ACC112 (cell line): ENCODE data around the gene MAPK1IP1L.
"Not testable (repeated sequence)": the region's sequence is repeated elsewhere in the genome, so short reads cannot be mapped to it uniquely, and the experiment has no call there.

Source experiments
- H2AFZ ChIP-seq: fragments of 200-600 bp; sonication (generic); one replicate; pipeline ENCODE4 v1.6.0; 2017; ENCODE audit warnings: antibody characterized with exemption, low read length; ENCODE audit not compliant: unreplicated experiment
- H3K27ac ChIP-seq: fragments of 200-600 bp; sonication (generic); 2 replicates; pipeline ENCODE4 v1.5.1; 2014; ENCODE audit warnings: low read depth, mild to moderate bottlenecking, antibody characterized with exemption, low read length, moderate library complexity
- H3K27me3 ChIP-seq: fragments of 200-600 bp; sonication (generic); 2 replicates; pipeline ENCODE4 v1.6.1; 2014; ENCODE audit warnings: mild to moderate bottlenecking, antibody characterized with exemption, low read length, moderate library complexity, mixed read lengths; ENCODE audit not compliant: insufficient read depth
- H3K36me3 ChIP-seq: fragments of 200-600 bp; sonication (generic); 2 replicates; pipeline ENCODE4 v1.6.1; 2016; ENCODE audit warnings: mild to moderate bottlenecking, antibody characterized with exemption, low read length, moderate library complexity, mixed read lengths; ENCODE audit not compliant: insufficient read depth
- H3K4me1 ChIP-seq: fragments of 200-600 bp; sonication (generic); one replicate; pipeline ENCODE4 v1.6.1; 2016; ENCODE audit warnings: low read length, mixed read lengths; ENCODE audit not compliant: insufficient read depth, unreplicated experiment, control insufficient read depth
- H3K4me3 ChIP-seq: fragments of 200-600 bp; sonication (generic); 2 replicates; pipeline ENCODE4 v1.5.1; 2014; ENCODE audit warnings: mild to moderate bottlenecking, low read depth, low read length
- H3K79me2 ChIP-seq: fragments of 200-600 bp; sonication (generic); one replicate; pipeline ENCODE4 v1.6.0; 2016; ENCODE audit warnings: low read length; ENCODE audit not compliant: control insufficient read depth, unreplicated experiment, insufficient read depth

The MAPK1IP1L gene

GRCh38 chr14:55031190-55031589 lies 20.3 kb upstream of the MAPK1IP1L start:
- peaks cover 72% of the 10 kb centered on the region for H3K79me2 ChIP-seq
- no peaks in the 10 kb centered on the region for H3K27me3 ChIP-seq
- peaks cover 23% of the 10 kb centered on the region for H3K4me1 ChIP-seq
- peaks cover 3% of the 10 kb centered on the region; the same call in 1 of the 2 replicates for H3K36me3 ChIP-seq
- H2AFZ ChIP-seq = no peak overlapping the region
- peak overlapping the region; percentile 4; the same call in 1 of the 2 replicates for H3K27ac ChIP-seq
- peak overlapping the region; percentile 18 for H3K4me3 ChIP-seq

DNA sequence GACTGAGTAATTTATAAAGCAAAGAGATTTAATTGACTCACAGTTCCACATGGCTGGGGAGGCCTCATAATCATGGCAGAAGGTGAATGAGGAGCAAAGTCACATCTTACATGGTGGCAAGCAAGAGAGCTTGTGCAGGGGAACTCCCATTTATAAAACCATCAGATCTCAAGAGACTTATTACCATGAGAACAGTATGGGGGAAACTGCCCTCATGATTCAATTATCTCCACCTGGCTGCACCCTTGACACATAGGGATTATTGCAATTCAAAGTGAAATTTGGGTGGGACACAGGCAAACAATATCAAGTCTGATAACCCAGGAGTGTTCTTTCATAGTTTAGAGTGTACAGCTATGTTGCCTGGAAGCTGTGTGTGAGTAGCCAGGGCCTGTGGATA lies 13.5 kb upstream of the MAPK1IP1L start:
- peaks cover 40% of the 10 kb centered on the region for H3K79me2 ChIP-seq
- peaks cover 17% of the 10 kb centered on the region for H3K4me1 ChIP-seq
- H3K4me3 ChIP-seq, H3K27me3 ChIP-seq, H2AFZ ChIP-seq: not testable (repeated sequence)
- H3K27ac ChIP-seq = peak overlapping the region; percentile 79
- H3K36me3 ChIP-seq = peaks cover 13% of the 10 kb centered on the region

DNA sequence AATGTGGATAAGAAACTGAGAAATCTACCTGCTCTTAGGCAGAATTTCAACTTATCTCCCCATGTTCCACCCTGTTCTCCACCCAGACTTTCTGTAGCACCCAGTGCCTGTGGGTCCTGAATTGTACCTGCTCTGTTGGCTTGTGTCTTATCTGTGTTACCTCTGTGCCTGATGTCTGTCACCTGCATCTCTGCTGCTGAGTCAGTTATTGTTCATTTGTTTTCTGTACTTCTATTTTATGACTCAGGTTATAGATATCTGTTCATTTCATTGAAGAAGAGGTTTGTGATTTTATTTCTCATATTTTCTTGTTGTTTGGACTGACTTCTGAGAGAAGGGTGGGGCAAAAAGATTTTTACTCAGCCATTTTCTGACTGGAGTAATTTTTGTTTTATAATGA lies 12.7 kb upstream of the MAPK1IP1L start:
- peaks cover 19% of the 10 kb centered on the region for H3K36me3 ChIP-seq
- H3K79me2 ChIP-seq = peaks cover 38% of the 10 kb centered on the region
- H2AFZ ChIP-seq = no peak overlapping the region
- H3K27me3 ChIP-seq = no peaks in the 10 kb centered on the region
- peaks cover 17% of the 10 kb centered on the region for H3K4me1 ChIP-seq
- H3K4me3 ChIP-seq = no peak overlapping the region
- H3K27ac ChIP-seq = peak overlapping the region; percentile 79

GRCh38 chr14:55043528-55043927 lies 7.9 kb upstream of the MAPK1IP1L start:
- H3K36me3 ChIP-seq = peaks cover 26% of the 10 kb centered on the region
- no peaks in the 10 kb centered on the region for H3K27me3 ChIP-seq
- H3K4me3 ChIP-seq = no peak overlapping the region
- H3K4me1 ChIP-seq = peaks cover 14% of the 10 kb centered on the region
- H2AFZ ChIP-seq = no peak overlapping the region
- H3K79me2 ChIP-seq = peaks cover 28% of the 10 kb centered on the region
- H3K27ac ChIP-seq = no peak overlapping the region

DNA sequence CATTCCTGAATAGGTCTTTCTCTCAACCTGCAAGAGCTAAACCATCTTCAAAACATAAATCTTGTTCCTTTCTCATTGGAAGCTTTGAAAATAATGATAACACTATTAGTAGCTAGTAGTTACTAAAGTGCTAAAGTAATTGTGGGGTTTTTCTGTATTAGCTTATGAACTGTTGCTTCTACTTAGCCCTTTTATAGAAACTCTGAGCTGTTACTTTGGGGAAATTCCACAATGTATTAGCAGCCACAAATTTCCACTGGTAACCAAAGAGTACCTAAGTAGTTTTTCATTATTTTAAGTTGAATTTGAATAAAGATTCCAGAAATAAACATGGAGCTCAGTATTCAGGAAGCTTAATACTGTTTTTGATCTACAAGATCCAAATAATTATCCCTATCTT lies 6.4 kb upstream of the MAPK1IP1L start:
- H2AFZ ChIP-seq = no peak overlapping the region
- peaks cover 19% of the 10 kb centered on the region for H3K79me2 ChIP-seq
- H3K27ac ChIP-seq = no peak overlapping the region
- no peak overlapping the region for H3K4me3 ChIP-seq
- no peaks in the 10 kb centered on the region for H3K27me3 ChIP-seq
- peaks cover 26% of the 10 kb centered on the region for H3K36me3 ChIP-seq
- H3K4me1 ChIP-seq = no peaks in the 10 kb centered on the region

DNA sequence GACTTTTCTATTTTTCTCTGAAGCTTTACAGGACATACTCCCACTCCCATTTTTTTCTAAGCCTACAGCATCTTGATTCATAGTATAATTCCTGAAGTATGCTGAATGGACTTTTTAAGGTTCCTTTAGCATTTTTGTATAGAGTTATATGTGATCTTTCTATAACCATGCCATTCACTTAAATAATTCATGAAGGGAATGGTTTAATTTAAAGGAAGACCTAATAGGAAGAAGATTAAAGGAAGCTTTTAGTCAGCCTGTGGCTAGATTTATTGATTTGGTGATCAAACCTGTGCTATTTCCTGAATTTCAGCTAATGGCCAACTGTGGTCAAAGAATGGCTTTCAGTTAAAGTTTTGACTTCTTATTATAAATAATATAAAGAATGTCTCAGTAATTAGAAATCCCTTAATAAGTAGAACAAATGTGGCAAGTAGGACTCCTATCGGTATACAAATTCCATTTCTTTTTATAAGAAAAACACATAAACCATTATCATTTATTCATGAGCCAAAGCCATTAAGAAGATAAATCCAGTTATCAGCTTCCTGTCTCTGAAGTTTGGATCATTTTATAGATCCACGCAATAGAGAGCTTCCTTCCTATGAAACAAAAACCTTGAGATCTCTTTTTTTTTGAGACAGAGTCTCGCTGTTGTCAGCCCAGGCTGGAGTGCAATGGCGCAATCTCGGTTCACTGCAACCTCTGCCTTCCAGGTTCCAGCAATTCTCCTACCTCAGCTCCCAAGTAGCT lies 4.0 kb upstream of the MAPK1IP1L start:
- no peaks in the 10 kb centered on the region for H3K27me3 ChIP-seq
- no peak overlapping the region for H3K4me3 ChIP-seq
- H3K36me3 ChIP-seq = peaks cover 21% of the 10 kb centered on the region
- peaks cover 5% of the 10 kb centered on the region for H3K4me1 ChIP-seq
- H2AFZ ChIP-seq = no peak overlapping the region
- H3K27ac ChIP-seq = no peak overlapping the region
- H3K79me2 ChIP-seq = peaks cover 9% of the 10 kb centered on the region

GRCh38 chr14:55048900-55049436 lies 2.5 kb upstream of the MAPK1IP1L start:
- H3K4me1 ChIP-seq = peaks cover 17% of the 10 kb centered on the region
- no peak overlapping the region for H2AFZ ChIP-seq
- H3K79me2 ChIP-seq = peaks cover 23% of the 10 kb centered on the region
- H3K27ac ChIP-seq = no peak overlapping the region
- no peaks in the 10 kb centered on the region for H3K27me3 ChIP-seq
- peaks cover 18% of the 10 kb centered on the region for H3K36me3 ChIP-seq
- H3K4me3 ChIP-seq = no peak overlapping the region

DNA sequence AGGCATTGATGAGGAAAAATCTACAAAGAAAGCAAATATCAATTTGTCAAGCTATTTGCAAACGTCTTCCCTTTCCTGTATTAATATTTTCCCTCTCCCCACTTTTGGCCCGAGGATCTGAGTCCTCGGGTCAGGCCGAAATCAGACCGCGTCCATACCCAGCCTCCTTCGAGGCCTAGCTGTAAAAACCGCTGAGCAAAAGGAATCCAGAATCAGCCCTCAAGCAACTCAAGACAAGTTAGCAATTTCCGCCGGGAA lies 353 bp upstream of the MAPK1IP1L start:
- Histone ChIP-seq H2AFZ (peak overlapping the region; percentile 57), H3K4me1 (peaks cover 29% of the 10 kb centered on the region), H3K36me3 (peaks cover 20% of the 10 kb centered on the region), H3K4me3 (peak overlapping the region; percentile 95), H3K27me3 (no peaks in the 10 kb centered on the region), H3K79me2 (peaks cover 45% of the 10 kb centered on the region), H3K27ac (peak overlapping the region; percentile 99)

- Histone ChIP-seq H2AFZ (no peak overlapping the region), H3K79me2 (peaks cover 58% of the 10 kb centered on the region), H3K27ac (peak overlapping the region; percentile 99), H3K36me3 (peaks cover 20% of the 10 kb centered on the region), H3K4me3 (peak overlapping the region; percentile 95), H3K4me1 (peaks cover 29% of the 10 kb centered on the region), H3K27me3 (no peaks in the 10 kb centered on the region)
These were observed 953 bp downstream of the MAPK1IP1L start for GRCh38 chr14:55052269-55052930.

DNA sequence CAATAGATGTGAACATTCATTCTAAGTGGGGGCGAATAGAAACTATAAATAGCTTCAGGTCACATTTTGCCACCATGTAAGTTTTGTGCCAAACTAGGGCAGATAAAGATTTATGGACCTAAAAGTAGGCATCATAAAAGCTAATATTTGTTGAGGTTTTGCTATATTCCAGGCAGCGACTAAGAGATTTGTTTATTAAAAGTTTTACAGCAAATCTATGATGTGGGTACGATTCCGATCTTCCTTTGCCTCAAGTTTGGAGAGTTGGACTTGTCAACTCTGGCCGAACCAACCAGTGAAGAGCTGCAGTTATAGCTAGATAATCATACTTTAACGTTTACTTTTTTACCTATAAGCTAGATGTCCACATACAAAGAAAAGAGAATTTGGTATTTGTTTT lies 1.6 kb downstream of the MAPK1IP1L start:
- Histone ChIP-seq H3K27ac (peak overlapping the region; percentile 99), H3K36me3 (peaks cover 20% of the 10 kb centered on the region), H3K4me1 (peaks cover 29% of the 10 kb centered on the region), H3K79me2 (peaks cover 64% of the 10 kb centered on the region), H3K27me3 (no peaks in the 10 kb centered on the region), H2AFZ (no peak overlapping the region), H3K4me3 (peak overlapping the region; percentile 95)

DNA sequence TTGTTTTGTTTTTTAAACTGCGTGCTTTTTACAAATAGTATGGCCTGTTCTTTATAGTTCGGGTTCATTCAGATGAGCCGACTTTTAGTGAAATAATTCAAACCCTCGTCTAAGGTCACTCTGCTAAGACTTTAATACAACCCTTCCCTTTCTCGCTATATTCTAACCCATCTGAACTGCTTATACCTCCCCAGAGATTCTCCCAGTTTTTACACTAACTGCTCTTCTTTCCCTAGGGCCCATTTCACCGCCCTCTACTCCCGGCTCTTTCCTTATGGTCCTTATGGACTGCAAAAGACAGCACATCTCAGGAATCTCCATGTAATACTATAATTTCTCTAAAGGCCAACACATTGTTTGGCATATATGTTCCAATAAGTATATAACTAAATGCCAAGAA lies 2.1 kb downstream of the MAPK1IP1L start:
- H3K36me3 ChIP-seq = peaks cover 20% of the 10 kb centered on the region
- H3K27ac ChIP-seq = peak overlapping the region; percentile 99; the same call in 1 of the 2 replicates
- peak overlapping the region; percentile 95 for H3K4me3 ChIP-seq
- H3K79me2 ChIP-seq = peaks cover 69% of the 10 kb centered on the region
- H3K27me3 ChIP-seq = no peaks in the 10 kb centered on the region
- no peak overlapping the region for H2AFZ ChIP-seq
- H3K4me1 ChIP-seq = peaks cover 29% of the 10 kb centered on the region
